GF-D8 (cell line): ENCODE results near the gene ZMPSTE24.

Experiments
- DNase-seq: peaks from one replicate; lab custom pipeline; 2025; lab: John Stamatoyannopoulos, UW

The ZMPSTE24 gene

DNA sequence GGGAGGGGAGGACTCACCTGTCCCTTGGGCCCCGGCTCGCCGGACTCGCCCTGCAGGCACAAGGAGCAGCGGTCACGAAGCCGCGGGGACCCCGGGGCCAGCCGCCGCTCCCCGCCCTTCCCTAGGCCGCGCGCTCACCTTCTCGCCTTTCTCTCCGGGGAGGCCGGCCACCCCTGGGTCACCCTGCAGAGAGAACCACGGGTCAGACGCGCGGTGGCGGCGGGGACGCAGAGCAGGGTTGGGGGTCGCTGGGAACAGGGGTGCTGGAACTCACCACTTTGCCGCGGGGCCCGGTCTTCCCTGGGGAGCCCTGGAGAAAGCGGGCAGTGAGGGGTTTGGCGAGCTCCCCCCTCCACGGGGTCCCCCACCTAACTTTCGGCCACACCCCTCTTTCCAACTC lies 45.8 kb downstream of the ZMPSTE24 start:
- no peak for DNase-seq

DNA sequence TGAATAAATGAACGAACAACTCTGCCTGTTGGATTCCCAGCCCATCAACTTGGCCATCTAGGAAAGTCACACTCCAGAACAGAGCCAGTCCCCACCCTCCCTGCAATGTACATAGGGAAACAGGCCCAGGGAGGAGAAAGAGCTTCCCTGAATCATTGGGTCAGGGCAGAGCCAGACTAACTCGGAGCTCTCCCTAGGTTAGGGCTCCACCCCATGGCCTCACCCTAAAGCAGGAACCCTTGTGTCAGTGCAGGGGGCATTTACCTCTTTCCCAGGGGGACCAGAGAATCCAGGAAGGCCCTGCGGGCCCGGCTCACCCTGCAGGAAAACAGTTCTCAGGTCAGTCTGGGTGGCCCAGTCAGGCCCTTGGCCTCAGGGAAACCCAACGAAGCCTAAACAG lies 47.4 kb downstream of the ZMPSTE24 start:
- DNase-seq, result no peak

DNA sequence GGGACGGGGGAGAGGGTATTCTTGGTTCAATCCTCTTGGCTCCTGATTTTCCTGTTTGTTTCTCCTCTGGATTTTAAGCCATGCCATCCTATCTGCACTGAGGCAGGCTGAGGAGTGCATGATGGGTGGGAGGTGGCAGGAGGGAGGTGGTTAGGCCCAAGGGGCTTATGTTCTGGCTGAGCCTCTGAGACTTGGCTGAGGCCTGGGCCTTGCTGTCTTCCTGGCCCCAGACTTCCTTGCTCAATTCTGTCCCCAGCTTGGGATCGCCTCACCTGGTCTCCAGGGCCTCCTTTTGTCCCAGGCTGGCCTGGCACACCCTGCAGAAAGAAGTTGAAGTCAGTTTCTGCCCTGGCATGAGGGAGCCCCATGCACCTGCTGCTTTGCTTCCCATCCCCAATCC lies 47.8 kb downstream of the ZMPSTE24 start:
- DNase-seq, result no peak

DNA sequence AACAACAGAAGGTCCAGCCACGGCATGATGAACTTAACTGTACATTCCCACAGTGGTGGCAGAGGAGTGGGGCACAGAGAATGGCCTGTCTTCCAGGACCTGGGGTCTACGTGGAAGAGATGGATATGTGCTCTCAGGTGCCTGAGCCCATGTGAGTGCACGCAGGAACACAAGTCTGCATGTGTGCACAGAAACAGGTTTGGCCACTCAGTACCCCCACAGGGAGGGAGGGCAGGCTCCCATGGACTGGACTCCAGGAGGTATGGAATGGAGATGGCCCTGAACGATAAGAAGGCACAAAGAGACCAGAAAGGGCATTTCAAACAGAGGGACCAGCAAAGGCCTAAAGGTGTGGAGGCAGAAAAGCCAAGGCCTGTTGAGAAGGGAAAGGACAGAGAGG lies 48.3 kb downstream of the ZMPSTE24 start:
- DNase-seq, result no peak

DNA sequence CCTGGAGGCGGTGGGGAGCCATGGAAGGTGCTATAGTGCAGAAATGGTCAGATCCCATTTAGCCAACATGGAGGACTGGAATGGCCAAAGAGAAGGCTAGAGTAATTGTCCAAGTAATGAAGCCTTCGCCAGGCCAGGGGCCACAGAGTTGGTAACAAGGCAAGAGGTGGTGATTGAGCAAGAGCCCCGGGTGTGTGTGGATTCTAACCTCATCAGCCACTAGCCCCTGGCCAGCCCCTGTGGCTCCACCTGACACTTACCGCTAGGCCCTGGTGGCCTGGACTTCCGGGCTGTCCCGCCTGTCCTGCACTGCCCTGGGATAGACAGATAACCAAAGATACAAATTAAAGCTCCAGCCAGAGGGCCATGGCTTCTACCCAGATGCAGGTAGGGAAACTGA lies 49.1 kb downstream of the ZMPSTE24 start:
- DNase-seq, result no peak

DNA sequence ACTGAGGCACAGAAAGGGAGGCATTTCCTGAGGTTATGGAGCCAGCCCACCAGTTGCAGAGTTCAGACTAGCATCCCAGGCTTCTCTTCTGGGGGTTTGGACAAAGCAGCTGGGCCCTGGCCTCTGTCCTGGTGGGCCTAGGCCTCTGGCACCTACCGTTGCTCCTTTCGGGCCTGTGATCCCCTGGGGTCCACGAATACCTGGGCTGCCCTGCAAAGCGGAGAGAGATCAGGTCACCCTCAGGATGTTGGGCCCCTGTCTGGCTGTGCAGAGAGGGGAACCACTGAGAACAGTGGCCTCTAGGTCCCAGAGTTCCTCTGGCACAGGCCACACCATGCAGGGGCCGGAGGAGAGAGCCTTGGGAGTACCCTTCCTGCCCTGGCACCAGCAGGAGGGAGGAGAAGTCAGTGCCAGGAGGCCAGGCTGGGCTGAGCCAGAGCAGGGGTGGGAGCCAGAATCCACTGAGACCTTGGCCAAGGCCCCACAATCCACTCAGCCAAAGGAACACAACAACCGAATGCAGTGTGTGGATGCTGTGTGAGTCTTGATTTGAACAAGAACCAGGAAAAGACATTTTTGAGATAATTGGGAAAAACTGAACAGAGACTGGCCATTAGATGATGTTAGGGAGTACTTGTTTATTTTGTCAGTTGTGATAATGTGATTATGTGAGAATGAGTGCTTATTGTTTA lies 50.1 kb downstream of the ZMPSTE24 start:
- DNase-seq, result no peak

DNA sequence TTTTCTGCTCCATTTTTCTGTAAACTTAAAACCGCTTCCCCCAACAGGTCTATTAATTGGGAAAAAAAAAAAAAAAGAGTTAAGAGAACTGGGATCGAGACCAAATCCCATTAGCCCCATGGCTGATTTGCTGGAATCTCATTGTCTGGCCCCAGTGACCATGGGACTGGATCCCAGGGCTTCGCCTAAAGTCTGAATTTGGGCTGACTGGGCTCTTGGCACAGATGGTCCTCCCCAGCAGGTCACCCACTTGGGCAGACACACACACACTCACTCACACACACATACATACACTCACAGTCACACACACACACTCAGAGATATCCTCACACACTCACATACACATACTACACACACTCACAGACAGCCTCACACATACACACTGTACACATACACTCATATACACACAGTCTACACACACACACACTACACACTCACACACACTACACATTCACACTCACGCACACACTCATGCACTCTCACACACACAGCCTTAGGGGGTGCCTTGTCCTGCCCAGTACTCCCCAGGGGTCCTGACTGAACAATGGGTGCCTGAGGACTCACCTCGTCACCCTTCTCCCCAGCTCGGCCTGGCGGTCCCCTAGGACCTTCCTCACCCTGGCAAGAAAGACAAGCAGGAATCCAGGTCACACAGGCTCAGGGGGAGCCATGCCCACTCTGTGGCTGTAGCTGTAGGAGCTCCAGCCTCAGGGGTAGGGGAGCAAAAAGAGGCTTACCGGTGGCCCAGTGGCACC lies 51.5 kb downstream of the ZMPSTE24 start:
- no peak for DNase-seq

DNA sequence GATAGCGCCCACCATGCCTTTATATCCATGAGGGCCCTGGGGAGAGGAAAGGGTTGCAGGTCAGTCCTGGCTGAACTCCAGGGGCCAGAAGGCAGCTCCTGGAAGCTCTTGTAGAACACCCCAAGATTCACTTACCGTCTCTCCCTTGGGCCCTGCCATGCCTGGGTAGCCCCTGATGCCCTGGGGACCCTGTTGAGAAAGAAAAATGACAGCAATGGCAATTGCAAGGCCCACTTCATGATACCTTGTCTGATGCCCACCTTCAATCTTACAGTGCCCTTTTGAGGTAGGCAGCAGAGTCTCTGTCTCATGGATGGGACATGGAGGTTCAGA lies 52.1 kb downstream of the ZMPSTE24 start:
- DNase-seq, result no peak

DNA sequence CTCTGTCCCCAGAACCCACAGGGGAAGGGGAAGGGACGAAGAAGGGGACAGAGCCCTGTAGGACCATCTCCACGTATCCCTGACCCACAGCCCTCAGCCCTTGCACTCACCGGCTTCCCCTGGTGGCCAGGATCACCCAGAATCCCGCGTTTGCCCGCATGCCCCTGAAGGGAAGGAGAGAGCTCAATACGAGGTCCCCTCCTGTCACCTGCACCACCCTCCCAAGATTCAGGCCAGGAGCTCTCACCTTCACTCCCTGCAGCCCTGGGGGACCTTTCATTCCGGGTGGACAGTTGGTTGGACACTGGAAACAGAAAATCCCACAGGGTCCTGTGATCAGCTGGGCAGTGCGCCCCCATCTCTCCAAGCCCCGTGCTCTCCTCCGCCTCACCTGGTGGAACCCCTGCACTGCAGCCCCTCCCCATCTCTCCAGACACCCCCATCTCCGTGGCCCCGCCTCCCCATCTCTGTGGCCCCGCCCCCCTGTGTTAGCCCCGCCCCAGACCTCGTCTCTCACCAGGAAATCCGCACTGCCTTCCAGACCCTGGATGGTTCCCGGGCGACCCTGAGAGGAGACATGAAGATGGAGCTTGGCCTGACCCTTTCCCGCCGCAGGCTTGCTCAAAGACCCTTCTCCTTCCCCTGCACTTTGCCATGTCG lies 53.1 kb downstream of the ZMPSTE24 start:
- no peak for DNase-seq

DNA sequence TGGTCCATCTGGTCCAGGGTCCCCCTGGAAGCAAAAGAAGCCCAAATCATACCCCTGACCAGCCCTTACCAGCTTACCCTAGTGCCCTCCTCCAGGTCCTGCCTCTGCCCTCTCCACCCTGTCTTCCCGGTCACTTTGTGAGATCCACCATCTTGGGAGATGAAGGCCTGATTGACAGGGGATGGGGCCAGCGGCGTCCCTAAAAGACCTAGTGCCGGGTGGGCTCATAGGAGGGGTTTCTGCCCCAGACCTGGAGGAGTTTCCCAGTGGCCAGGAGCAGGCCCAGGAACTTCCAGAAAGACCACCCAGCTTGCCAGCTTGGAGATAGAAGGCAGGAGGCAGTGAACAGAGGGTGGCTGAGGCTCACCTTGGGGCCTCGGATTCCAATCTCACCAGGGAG lies 53.7 kb downstream of the ZMPSTE24 start:
- no peak for DNase-seq

DNA sequence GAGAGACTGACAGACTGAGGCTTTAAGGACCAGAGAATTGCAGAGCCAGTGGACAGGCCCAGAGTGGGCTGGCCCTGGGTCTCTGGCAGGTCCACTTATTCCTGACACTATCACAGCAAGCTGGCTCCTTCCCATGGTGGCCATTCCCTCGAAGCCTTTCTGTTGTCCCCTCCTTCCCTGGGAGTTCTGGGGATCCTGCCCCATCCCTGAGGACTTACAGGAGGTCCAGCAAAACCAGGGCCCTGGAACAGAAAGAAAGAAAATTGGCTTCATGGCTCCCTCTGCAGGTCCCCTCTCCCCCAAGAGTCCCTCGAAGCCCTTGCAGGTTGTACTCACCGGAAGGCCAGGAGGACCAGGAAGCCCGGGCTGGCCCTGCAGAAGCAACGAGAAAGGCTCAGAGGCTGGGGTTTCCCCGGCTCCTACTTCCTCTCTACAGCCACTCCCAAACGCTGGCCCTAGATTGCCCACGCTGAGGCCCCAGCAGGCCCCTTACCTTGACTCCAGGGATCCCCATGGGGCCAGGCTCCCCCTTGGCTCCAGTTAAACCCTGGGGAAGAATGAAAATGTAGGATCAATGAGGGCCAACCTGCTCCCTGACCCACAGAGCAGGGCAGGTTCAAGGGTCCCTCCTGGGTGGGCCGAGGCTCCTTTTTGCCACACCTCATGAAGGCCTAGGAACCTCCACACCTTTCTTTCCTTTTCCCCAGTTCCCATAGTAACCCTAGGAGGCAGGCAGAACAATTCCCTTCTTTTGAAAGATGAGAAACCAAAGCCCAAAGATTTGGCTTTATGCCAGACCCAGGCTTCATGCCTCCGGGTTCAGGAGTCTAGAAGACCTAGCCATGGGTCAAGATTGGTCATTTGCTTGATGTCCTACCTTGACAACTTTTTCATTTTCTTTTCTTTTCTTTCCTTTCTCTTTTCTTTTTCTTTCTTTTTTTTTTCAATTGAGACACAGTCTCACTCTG lies 54.5 kb downstream of the ZMPSTE24 start:
- peak; percentile 61 for DNase-seq

DNA sequence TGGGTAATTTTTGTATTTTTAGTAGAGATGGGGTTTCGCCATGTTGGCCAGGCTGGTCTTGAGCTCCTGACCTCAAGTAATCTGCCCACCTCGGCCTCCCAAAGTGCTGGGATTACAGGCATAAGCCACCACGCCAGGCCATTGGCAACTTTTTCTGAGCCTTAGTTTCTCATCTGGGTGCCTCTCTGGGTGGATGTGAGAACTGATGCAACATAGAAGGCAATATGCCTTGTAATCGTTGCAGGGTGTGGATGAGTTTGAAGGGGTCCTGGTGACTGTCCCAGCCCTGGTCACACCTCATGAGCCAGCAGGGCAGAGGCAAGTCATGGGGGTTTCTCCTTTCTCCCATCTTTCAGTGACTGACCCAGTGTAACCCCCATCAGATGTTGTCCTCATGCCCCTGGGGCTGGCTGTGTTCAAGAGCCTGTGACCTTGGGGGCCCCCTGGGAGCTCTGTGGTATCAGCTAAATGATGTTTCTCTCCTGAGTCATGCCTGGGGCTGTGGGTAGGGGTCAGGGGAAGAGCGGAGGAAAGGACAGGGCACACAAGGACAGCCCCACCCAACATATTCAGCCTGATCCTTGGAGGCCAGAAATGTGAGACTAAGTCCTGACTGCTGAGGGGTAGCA lies 55.4 kb downstream of the ZMPSTE24 start:
- no peak for DNase-seq

DNA sequence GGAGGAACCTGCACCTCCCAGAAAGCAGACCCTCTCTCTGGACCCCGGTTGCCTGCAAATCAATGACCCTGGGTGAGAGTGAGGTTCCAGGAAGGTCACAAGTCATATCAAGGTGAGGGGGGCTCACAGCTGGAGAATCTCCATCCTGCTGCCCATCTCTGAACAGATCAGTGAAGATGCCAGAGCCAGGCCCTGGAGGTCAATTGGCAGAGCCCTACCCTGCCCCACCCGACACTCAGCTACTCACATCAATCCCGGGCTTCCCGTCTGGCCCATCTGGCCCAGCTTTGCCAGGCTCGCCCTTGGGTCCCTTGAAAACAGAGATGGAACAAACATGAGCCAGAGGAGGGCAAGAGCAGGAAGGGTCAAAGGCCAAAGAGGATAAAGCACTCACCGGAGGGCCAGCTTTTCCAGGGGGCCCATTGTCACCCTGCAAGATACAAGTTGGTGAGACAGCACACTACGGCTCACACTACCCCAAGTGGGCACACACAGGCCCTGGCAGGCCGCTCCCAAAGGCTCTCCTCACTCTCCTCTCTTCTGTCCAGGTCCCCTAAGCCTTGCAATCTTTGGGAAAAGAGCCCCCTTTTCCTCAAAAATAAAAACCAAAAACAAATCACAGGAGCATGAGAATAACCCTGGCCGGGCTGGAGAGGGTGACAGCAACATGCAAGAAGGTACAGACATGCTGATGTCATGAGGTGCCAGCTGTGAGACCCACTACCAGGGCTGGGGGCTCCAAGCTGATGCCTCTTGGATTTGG lies 56.1 kb downstream of the ZMPSTE24 start:
- DNase-seq, result no peak

DNA sequence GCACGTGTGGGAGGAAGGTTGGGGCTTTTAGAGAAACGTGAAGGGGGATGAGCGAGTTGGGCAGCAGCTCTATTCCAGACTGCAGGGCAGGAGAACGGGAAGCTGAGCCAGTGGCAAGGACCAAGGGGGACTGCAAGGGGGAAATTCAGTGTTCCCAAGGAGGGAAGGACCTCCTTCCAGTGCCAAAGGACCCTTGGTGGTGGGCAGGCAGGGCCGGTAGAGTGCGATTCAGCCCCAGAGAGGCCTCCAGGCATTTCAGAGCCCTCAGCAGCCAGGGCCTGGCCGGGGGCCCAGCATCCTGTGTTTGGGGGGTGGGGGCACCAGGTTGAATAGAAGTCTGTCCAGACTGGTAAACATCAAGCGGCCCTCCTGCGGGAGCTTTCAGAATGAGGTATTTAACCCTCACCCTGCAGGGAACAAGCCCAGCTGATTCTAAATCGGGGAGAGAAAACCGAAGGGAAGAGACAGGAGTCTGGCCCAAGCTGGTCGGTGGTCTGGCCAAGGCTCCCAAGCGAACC lies 56.7 kb downstream of the ZMPSTE24 start:
- no peak for DNase-seq

DNA sequence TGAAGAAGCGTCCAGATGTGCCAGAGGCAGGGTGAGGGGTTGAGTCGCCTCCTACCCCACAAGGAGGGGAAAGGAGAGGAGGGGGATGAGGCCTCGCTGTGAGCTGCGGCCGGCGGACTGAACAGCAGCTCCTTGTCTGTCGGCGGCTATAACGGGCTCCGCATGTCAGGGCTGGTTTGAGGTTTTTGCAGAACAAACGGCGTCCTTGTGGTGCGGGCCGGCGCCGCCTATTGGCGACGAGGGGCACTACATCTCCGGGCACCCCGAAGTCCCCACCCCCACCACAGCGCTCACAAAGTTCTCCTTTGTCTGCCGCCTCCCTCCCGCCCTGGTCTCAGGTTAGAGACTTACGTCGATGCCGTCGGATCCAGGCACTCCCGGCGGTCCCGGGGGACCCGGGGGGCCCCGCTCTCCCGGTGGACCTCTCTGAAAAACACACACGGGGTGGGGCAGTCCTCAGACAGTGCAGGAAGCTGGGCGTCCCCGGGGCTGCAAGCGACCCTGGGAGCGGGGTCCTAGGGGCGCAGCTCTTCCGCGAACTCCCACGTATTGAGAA lies 57.3 kb downstream of the ZMPSTE24 start:
- DNase-seq, result peak; percentile 41

DNA sequence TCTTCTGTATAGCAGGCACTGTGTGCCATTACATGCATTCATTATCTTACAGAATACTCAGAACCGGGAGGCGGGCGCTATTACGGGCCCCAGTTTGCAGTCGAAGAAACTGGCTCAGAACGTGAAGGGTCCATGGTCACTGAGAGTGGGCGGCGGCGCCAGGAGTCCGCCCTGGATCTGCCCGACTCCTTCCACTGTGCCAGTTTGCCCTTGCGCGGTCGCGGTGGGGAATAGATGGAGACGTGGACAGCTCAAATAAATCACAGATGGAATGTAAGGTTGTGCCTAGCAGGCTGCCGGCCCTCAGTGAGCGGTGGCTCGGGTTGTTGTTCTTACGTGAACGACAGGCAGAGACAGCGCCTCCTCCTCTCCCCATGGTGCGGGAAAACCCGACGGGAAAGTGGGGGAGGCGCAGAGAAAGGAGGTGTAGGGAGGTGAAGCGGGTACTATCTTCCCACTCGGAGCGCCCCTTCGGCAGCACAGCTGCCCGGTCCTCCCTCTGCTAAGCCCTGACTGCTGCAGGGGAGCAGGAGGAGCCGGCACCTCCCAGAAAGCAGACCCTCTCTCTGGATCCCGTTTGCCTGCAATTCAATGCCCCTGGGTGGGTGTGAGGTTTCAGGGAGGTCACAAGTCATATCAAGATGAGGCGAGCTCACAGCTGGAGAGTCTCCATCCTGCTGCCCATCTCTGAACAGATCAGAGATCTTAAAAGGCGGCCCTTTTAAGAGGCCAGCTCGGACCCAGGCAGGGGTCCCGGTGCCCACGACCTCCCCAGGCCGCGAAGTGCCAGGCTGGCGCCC lies 58.0 kb downstream of the ZMPSTE24 start:
- no peak for DNase-seq

DNA sequence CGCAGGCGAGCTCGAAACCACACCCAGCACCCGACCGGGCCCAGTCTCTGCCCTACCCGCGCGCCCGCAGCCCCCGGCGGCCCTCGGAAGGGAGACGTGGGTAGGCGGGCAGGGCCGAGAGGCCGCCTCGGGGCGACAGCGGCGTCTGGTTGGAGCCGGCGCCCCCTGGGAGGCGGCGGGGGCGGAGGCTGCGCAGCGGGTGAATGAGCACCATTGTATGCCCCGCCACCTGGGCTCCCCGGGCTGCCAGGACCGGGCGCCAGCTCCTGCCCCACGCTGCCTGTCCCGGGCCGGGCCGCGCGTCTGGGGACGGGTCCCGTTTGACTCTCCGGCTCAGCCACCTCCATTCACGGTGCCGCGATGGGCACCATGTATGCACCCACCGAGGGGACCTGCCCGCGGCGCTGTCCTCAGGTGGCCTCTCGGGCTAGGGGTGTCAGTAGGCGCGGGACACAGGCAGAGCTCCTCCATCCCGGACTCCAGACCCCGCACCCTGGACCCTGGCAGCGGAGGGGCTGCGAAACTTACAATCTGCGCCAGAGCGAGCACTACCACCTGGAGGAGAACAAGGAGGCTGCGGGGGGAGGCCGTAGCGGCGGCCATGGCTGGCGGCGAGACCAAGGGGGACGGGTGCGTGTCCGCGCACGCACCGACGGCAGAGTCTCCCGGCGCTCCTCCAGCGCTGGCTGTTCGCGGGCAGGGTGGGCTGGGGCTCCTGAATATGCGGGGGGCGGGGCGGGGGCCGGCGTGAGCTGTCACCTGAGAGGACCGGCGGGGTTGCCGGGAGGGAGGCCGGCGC lies 58.8 kb downstream of the ZMPSTE24 start, which contains the start of gene COL9A2:
Gene COL9A2, minus strand, starts transcription at position 692 of the 799 bp plus-strand sequence. Its CDS starts 89 bp downstream, at position 603.
- no peak for DNase-seq

DNA sequence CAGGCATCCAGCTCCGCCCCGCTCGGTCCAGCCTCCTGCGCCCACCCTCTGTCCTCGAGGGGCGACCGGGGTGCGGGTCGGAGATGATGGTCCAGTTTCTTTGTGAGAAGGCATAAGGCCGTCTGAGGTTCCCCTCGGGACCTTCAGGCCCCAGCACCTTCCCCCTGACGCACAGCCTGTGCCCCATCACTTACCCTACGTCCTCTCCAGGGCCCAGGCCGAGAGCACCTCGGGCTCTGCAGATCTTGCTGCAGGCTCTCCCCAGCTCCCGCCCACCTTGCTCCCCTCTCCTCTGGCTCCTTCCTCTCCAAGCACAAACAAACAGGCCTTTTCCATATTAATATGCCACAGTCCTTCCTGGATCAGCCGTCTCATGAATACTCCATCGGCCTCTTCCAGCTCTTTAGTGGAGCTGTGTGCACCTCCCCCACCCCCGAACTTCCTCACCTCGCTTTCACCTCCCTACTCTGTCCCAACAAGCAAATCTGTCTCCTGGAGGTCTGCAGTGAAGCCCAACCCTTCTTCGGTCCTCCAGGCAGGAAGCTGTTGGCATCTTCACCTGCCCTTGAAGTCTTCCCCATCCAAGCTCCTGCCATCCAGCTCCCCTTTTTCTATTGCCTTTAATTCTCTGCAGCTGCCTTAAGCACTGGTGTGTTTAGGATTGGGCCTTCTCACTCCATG lies 59.5 kb downstream of the ZMPSTE24 start:
- DNase-seq, result no peak
